IMR-90 (cell line): ENCODE measurements around the gene SYVN1. TPM values are rescaled to one million over a fixed set of nuclear protein-coding genes. Genes with fewer than 3 reads are reported as not detected.

ENCODE experiments used
- BHLHE40 ChIP-seq: fragments of 150-350 bp; IDR thresholded peaks from 2 replicates; pipeline ENCODE4 v1.6.1; 2016; ENCODE audit warnings: mild to moderate bottlenecking, low read depth, low read length
- RFX5 ChIP-seq: IDR thresholded peaks from 2 replicates; pipeline ENCODE4 v1.8.0; 2012; ENCODE audit warnings: low read depth, mild to moderate bottlenecking, low read length, moderate library complexity
- polyA plus RNA-seq, 3 experiments: library from polyadenylated mRNA; depleted of rRNA; stranded (reverse); fragments of >200 nt; gene quantifications; 2 replicates each; pipeline ENCODE4 v1.2.3, GENCODE V29; 2012; ENCODE audit warnings: low replicate concordance in 1 of 3
- total RNA-seq: library from RNA; depleted of rRNA; stranded (reverse); fragments of >200 nt; gene quantifications from 2 replicates; pipeline ENCODE4 v1.2.3, GENCODE V29; 2012
- TF ChIP-seq, protein P1 (sequence below): fragments of 150-350 bp; IDR thresholded peaks from 2 replicates; pipeline ENCODE4 v1.6.1; 2016; ENCODE audit warnings: low read depth, mild to moderate bottlenecking, low read length, moderate library complexity, borderline replicate concordance

The SYVN1 gene
- total and polyA plus RNA-seq, 2 of the 4 experiments (the other 2 are of a cell fraction), result 9.5 to 52.9 TPM

DNA sequence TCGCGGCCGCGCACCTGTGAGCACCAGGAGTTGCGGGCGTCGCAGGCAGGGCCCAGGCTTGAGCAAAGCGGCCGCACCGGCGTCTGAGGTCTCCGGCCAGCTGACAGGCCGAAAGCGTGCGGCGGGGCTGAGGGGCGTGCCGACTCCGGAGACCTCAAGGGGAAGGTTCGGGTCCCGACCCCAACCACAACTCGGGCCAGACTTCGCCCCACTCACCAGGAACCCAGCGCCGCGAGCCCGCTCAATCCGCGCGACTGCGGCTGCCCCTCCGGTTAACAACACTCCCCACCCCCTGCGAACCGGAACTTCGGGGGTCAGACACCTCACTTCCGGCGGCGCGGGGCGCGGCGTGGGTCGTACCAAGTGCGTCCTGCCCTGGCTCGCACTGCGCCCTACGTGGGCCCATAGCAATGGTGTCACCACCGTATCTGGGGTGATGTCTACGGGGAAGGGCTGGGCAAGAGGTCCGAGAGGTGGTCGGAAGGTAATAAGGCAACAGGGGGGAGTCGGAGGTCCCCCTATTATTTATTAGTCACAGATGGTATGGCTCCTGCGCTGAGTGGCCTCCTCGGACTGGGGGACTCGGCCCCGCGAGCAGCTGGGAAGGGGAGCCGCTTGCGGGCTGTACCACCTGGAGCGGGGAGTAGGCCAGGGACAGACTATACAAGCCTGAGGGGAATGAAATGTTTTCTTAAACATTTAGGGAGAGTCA, at the start of gene SYVN1 (continued):
- TF ChIP-seq, protein P1, sequence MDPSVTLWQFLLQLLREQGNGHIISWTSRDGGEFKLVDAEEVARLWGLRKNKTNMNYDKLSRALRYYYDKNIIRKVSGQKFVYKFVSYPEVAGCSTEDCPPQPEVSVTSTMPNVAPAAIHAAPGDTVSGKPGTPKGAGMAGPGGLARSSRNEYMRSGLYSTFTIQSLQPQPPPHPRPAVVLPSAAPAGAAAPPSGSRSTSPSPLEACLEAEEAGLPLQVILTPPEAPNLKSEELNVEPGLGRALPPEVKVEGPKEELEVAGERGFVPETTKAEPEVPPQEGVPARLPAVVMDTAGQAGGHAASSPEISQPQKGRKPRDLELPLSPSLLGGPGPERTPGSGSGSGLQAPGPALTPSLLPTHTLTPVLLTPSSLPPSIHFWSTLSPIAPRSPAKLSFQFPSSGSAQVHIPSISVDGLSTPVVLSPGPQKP, result peak; percentile 39; the same call in 1 of the 2 replicates
- TF ChIP-seq BHLHE40 (peak; percentile 92), RFX5 (no peak)
